CD4-positive, alpha-beta T cell treated with Interleukin-21 for 1 hour (primary cell): ENCODE data around the gene ATP6V0B.

Source experiments
- DNase-seq: peaks from one replicate; pipeline ENCODE4 v3.0.0-alpha.2; 2020

Gene ATP6V0B

DNA sequence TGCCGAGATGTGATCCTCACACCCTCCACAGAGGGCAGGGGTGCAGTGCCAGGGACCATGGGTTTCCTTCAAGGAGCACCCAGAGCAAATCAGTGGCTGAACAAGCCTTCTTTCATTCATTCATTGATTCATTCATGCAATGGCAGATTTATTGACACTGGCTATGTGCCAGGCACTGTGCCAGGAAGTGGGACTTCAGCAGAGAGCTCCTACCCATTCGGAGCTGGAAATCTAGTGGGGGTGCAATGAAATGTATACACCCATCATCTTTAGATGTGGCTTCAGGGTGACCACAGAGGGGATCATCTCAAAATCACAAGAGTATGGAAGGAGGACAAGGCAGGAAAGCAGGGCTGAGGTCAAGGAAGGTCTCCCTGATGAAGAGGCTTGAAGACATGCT is 37.6 kb downstream of the ATP6V0B start:
- DNase-seq: no peak

DNA sequence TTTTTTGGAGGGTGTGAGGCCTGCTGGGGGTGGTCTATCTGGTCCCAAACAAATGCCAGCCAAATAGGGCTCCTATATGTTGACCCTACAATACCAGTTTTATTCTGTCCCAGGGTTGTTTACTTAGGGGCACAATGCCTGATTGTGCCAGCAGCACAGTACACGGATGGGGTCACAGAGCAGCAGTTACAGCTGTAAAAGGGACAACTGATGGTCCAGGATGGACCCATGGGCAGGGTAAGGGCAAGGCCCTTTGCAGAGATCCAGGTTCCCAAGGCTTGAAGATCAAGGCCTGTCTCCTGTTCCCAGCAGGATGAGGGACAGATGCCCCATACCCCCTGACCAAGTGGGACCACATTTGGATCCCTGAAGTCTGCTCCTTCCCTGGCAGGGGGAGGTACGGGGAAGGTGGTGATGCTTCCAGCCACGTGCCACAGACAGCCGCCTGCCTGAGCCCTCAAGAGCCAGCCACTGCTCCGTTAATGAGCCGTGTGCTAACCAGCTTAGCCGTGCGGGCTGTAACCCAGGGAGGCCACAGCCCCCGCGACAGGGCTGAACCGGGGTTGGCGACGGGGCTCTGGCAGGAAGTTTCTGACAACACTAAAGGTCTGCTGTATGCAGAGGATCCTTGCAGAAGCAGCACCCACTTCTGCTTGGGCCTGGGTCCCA is 38.3 kb downstream of the ATP6V0B start:
- DNase-seq: no peak

GRCh38 chr1:44013949-44014348 is 39.2 kb downstream of the ATP6V0B start:
- no peak for DNase-seq

- DNase-seq: no peak
Observed at GRCh38 chr1:44014365-44015104, 39.8 kb downstream of the ATP6V0B start.

GRCh38 chr1:44015206-44015605 is 40.4 kb downstream of the ATP6V0B start:
- DNase-seq: no peak

DNA sequence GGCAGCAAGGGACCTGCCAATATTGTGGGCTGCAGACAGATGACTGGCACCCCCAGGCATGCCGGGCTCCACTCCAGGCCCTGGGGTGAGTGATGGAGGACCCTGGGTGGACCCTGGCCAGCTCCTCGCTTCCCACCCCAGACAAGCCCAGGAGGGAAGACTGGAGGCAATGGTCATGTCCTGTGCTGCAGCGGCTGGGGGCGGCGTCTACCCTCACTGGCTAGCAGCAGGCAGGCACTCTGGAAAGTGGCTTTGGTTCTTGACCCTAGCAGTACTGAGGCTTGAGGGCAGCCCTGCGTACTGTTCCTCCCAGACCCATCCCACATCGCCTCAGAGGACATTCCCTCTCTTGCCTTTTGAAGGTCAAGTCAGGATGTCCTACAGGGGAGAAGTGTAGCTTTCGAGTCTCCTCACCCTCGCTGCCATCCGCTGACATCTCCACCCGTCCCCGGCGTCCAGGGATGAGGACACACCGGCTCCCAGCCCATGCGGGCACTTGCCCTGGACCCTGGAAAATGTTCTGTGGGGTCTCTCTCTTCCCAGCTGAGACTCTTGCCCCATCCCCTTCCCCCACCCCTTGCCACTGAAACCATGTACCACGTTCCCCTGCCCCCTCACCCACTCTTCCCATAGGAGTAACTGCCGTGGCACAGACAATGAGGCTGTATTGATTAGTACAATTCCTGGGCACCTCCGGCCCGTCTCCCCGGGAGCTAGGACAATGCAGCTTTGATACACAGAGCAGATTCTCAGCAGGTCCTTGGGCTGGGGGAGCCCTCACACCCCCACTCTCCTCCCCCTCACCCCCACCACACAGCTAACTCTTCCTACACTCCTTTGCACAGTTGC is 41.5 kb downstream of the ATP6V0B start:
- no peak for DNase-seq

DNA sequence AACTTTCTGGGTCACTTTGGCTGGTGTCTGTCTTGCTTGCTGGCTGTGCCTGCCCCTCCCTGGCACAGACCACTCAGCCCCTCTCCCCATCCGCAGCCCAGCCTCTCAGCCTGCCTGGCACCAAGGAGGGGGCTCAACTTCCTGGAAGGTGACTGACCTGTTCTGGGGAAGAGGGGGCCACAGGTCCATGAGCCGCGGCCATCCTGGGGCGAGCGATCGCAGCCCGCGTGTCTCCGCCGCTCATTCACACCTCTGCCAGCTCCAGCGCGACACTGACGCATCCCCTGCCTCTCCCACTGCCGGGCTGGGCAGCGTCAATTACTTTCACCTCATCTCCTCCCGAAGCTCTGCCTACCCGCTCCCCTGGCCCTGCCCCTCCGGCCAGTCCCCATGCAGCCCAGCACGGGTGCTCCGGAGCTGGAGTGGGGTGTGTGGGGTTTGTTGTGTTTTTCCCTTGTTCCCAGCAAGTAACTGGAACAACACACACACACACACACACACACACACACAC is 42.2 kb downstream of the ATP6V0B start:
- no peak for DNase-seq

- DNase-seq: no peak
Observed at GRCh38 chr1:44019466-44019948, 44.7 kb downstream of the ATP6V0B start.

DNA sequence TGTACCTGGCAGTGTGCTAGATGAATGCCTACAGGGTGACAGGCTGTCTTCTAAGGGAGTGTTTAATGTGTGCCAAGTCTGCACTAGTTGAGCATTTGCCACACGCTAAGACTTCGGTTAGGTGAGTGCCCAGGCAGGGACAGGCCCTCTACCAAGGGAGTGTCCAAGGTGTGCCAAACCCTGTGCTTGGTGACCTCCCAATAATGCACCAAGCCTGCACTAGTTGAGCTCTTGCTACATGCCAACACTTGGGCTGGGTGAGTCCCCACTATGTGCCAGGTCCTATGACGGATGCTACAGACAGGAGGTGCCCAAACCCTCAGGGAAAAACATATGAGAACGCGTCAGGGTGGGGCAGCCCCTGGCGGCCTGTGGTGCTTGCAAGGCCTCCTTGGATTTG is 45.7 kb downstream of the ATP6V0B start:
- no peak for DNase-seq

- DNase-seq: no peak
Observed at GRCh38 chr1:44021156-44021555, 46.4 kb downstream of the ATP6V0B start.

- DNase-seq: no peak
Observed at GRCh38 chr1:44021581-44022321, 47.0 kb downstream of the ATP6V0B start.

GRCh38 chr1:44024031-44024902 is 49.5 kb downstream of the ATP6V0B start:
- no peak for DNase-seq

GRCh38 chr1:44024903-44025525 is 50.3 kb downstream of the ATP6V0B start:
- no peak for DNase-seq

DNA sequence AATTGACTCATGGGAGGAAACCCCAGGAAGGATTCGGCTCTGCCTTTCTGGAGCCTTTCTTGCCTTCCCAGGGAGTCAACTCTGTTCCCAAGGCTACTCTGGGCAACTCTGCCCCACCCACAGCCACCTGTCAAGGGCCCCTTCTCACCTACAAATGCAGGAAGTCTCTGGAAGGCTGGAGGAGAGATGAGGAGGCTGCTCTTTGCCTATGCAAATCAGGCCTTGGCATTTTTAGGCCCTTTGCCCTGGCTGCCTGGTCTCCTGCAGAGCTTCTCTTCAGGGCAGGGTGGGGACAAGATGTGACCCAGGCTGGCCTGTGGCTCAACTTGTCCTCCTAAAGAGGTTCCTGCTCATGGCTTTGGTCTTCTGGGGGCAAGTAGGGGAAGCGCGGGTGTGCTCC is 51.1 kb downstream of the ATP6V0B start:
- no peak for DNase-seq

DNA sequence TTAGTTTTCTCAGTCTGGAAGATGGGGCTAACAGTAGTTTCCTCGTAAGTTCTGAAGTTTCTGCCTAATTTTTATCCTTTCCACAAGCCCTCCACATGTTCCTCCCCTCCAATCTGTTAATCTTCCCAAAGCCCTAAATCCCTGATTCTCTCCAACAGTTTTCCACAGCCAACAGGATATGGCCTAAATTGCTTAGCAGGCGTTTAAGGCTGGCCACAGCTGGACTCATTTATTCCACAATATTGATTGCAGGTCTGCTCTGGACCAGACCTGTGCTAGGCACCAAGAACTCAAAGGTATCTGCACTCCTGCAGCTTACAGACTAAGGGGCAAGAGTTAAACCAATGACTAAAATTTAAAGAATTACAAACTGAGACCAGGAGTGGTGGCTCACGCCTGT is 52.6 kb downstream of the ATP6V0B start:
- DNase-seq: no peak
